Nephron (organoid): Measurements from ENCODE around the gene ADCY5.
"Not testable (repeated sequence)": the region's sequence is repeated elsewhere in the genome, so short reads cannot be mapped to it uniquely, and the experiment has no call there.

ENCODE experiments used
- H3K27ac Mint-ChIP-seq, 3 experiments: 2 replicates each; pipeline ENCODE4 v1.8.0; 2020; ENCODE audit warnings: mixed read lengths in 3 of 3, mild to moderate bottlenecking in 2 of 3, moderate library complexity in 1 of 3
- H3K27me3 Mint-ChIP-seq: 2 replicates; pipeline ENCODE4 v1.8.0; 2021; ENCODE audit warnings: low read depth, mild to moderate bottlenecking, moderate library complexity, mixed read lengths
- H3K36me3 Mint-ChIP-seq: 2 replicates; pipeline ENCODE4 v1.8.0; 2020; ENCODE audit warnings: low read depth, mixed read lengths
- H3K4me1 Mint-ChIP-seq: 2 replicates; pipeline ENCODE4 v1.8.0; 2020; ENCODE audit warnings: mixed read lengths
- H3K4me3 Mint-ChIP-seq, 3 experiments: 2 replicates each; pipeline ENCODE4 v1.8.0; 2020; ENCODE audit warnings: mild to moderate bottlenecking in 3 of 3, mixed read lengths in 3 of 3, moderate library complexity in 2 of 3
- H3K9me3 Mint-ChIP-seq: 2 replicates; pipeline ENCODE4 v1.8.0; 2020; ENCODE audit warnings: mixed read lengths
- TF ChIP-seq, protein P1 (sequence below), 3 experiments: fragments of 200-600 bp; sonication (generic); IDR thresholded peaks; one replicate each; pipeline ENCODE4 v1.5.0; 2021; ENCODE audit warnings: antibody characterized with exemption in 3 of 3; ENCODE audit not compliant: unreplicated experiment in 3 of 3

Gene ADCY5

DNA sequence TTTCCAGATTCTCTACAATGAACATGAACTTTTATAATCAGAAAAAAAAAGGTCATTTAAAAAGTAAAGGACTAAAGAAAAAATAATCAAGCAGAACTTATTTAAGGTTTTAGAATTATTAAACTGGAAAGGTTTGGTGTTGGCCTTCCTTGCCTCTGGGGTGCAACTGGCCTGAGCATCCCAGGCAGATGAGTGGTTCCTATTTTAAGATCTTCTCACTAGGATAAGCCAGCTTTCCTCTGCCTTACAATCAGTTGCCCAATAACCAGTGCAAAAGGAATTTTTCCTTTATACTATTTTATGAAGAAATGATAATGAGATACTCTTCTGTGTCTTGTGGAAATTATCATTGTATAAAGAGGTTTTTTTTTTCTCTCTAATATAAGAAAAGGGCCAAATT is 190.5 kb downstream of the ADCY5 start:
- Mint-ChIP-seq H3K27me3 (no peaks in the 10 kb centered on the region), H3K36me3 (peaks cover 17% of the 10 kb centered on the region), H3K9me3 (no peaks in the 10 kb centered on the region), H3K4me1 (peaks cover 4% of the 10 kb centered on the region), H3K4me3 (no peak overlapping the region), H3K27ac (no peak overlapping the region)
- TF ChIP-seq, protein P1, sequence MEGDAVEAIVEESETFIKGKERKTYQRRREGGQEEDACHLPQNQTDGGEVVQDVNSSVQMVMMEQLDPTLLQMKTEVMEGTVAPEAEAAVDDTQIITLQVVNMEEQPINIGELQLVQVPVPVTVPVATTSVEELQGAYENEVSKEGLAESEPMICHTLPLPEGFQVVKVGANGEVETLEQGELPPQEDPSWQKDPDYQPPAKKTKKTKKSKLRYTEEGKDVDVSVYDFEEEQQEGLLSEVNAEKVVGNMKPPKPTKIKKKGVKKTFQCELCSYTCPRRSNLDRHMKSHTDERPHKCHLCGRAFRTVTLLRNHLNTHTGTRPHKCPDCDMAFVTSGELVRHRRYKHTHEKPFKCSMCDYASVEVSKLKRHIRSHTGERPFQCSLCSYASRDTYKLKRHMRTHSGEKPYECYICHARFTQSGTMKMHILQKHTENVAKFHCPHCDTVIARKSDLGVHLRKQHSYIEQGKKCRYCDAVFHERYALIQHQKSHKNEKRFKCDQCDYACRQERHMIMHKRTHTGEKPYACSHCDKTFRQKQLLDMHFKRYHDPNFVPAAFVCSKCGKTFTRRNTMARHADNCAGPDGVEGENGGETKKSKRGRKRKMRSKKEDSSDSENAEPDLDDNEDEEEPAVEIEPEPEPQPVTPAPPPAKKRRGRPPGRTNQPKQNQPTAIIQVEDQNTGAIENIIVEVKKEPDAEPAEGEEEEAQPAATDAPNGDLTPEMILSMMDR (IDR thresholded peaks at IDR 0.05; ENCODE audit: unreplicated experiment in 3 of 3) = no peak

DNA sequence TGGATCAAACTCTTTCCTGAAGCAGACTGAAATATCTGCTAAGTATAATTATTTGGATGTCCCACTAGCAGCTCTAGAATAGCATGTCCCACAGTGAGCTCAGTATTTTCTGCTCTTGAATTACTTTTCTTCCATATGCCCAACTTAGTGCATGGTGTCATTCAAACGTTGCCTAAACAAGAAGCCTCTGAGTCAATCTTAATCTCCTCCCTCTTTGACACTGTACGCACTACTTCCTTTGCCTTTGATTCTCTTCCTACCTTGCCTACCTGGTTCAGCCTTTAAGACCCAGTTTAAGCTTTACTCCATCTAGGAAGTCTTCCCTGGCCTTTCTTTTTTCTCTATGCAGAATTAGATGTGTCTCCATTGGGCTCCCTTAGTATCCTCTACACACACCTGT is 192.6 kb downstream of the ADCY5 start:
- Mint-ChIP-seq H3K4me3 (no peak overlapping the region), H3K36me3 (peaks cover 13% of the 10 kb centered on the region), H3K27me3 (no peaks in the 10 kb centered on the region), H3K27ac (no peak overlapping the region), H3K9me3 (no peaks in the 10 kb centered on the region), H3K4me1 (peaks cover 4% of the 10 kb centered on the region)
- TF ChIP-seq, protein P1 (IDR thresholded peaks at IDR 0.05; ENCODE audit: unreplicated experiment in 3 of 3) = no peak

DNA sequence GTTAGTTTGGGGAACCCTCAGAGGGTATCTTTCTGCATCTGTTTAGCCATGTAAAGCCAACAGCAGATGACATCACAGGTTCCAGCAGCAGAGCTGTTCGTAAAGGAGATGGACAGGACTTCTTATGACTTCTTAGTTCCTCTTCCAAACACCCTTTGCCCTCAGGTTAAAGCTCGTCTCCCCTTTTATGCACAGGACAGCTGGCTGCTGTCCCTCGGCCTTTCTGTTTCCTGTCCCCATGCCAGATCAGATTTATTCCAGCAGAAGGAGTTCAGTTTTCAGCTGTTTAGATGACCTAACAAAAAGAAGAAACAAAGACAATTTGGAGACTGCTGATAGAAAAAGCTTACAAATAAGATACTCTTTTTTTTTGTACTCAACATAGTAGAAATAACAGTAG is 202.0 kb downstream of the ADCY5 start:
- peaks cover 3% of the 10 kb centered on the region for H3K9me3 Mint-ChIP-seq
- TF ChIP-seq, protein P1 (IDR thresholded peaks at IDR 0.05; ENCODE audit: unreplicated experiment in 3 of 3) = no peak
- H3K27ac Mint-ChIP-seq = peak overlapping the region in 2 of 3 experiments; percentile 1 to 3
- peaks cover 24% of the 10 kb centered on the region for H3K4me1 Mint-ChIP-seq
- no peak overlapping the region for H3K4me3 Mint-ChIP-seq
- H3K27me3 Mint-ChIP-seq = no peaks in the 10 kb centered on the region
- peaks cover 51% of the 10 kb centered on the region for H3K36me3 Mint-ChIP-seq

DNA sequence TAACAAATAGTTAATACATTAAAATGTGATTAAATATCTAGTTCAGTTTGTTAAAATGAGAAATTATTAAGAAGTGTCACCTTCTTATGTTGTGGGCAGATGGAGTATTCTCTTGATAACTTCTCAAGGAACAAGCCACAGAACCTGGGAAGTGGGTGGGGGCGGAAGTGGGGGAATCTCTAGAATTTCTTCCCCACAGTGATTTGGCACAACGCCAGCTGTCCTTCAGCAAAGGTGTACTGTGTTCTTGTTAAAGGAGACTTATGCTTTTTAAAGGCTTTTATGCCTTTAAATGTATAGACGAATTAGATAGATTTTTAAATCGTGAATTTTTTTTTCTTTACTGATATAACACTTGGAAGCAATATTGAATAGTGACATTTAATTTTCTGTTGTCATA is 204.8 kb downstream of the ADCY5 start:
- H3K36me3 Mint-ChIP-seq = peaks cover 64% of the 10 kb centered on the region
- H3K9me3 Mint-ChIP-seq = peaks cover 13% of the 10 kb centered on the region
- H3K4me1 Mint-ChIP-seq = peaks cover 24% of the 10 kb centered on the region
- no peaks in the 10 kb centered on the region for H3K27me3 Mint-ChIP-seq
- H3K4me3 Mint-ChIP-seq = no peak overlapping the region
- H3K27ac Mint-ChIP-seq = no peak overlapping the region
- TF ChIP-seq, protein P1 (IDR thresholded peaks at IDR 0.05; ENCODE audit: unreplicated experiment in 3 of 3) = no peak

DNA sequence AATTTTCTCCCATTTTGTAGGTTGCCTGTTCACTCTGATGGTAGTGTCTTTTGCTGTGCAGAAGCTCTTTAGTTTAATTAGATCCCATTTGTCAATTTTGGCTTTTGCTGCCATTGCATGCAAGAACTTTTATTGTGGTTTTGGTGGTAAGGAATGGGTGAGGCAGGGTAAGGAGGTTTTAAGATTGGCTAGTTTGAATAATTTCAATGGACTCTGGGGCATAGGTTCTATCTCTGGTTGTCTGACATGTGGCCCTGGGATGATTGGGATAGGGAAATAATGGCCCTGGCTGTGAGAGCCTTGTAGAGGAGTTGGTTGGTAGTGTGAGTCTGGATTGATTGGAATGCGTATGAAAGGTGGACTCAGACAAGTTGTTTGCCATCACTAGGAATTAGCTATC is 209.1 kb downstream of the ADCY5 start:
- Mint-ChIP-seq H3K27me3 (no peaks in the 10 kb centered on the region), H3K36me3 (peaks cover 69% of the 10 kb centered on the region), H3K9me3 (peaks cover 17% of the 10 kb centered on the region), H3K4me3 (no peak overlapping the region), H3K4me1 (peaks cover 3% of the 10 kb centered on the region), H3K27ac (no peak overlapping the region)
- TF ChIP-seq, protein P1 (IDR thresholded peaks at IDR 0.05; ENCODE audit: unreplicated experiment in 3 of 3) = no peak

DNA sequence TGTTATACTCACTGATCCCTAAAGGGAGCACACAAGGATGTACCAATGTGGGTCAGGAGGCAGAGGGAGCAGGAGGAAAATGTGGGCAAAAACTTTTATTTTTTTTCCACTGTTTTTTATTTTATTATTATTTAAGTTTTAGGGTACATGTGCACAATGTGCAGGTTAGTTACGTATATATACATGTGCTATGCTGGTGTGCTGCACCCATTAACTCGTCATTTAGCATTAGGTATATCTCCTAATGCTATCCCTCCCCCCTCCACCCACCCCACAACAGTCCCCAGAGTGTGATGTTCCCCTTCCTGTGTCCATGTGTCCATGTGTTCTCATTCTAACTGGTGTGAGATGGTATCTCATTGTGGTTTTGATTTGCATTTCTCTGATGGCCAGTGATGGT is 209.7 kb downstream of the ADCY5 start:
- not testable (repeated sequence) for H3K27me3 Mint-ChIP-seq, H3K4me3 Mint-ChIP-seq, H3K4me1 Mint-ChIP-seq, H3K27ac Mint-ChIP-seq
- Mint-ChIP-seq H3K9me3 (peaks cover 18% of the 10 kb centered on the region), H3K36me3 (peaks cover 70% of the 10 kb centered on the region)
